Lower leg skin (tissue), 4 donors: ENCODE data around the gene ABCG2. TPM values are rescaled to one million over a fixed set of nuclear protein-coding genes. Genes with fewer than 3 reads are reported as not detected.

Source experiments
- DNase-seq, 2 donors: peaks; one replicate each; pipeline ENCODE4 v3.0.0-alpha.2; 2019; ENCODE audit warnings: low spot score in 2 of 2
- H3K4me3 ChIP-seq: fragments of 200-600 bp; sonication (generic); 2 replicates; pipeline ENCODE4 v1.5.1; 2017; ENCODE audit warnings: mild to moderate bottlenecking, low read depth; ENCODE audit not compliant: poor library complexity, severe bottlenecking
- CTCF ChIP-seq, 3 donors: fragments of 450-650 bp; IDR thresholded peaks; one replicate each; pipeline ENCODE4 v1.5.1; 2016; ENCODE audit warnings: antibody characterized with exemption in 3 of 3, mild to moderate bottlenecking in 3 of 3, moderate library complexity in 2 of 3
- POLR2A ChIP-seq, 2 donors: fragments of 450-650 bp; IDR thresholded peaks; one replicate each; pipeline ENCODE4 v1.6.1; 2016 to 2017; ENCODE audit warnings: antibody characterized with exemption in 2 of 2, mild to moderate bottlenecking in 1 of 2, moderate library complexity in 1 of 2
- WGBS, 2 donors: methylation state at CpG; one replicate each; pipeline ENCODE4 v1.1.5; 2018; 5-methylcytosine and 5-hydroxymethylcytosine counted together
- intact Hi-C: fragments of 100-400 bp; cut with DNase I; formaldehyde crosslinking; loops from one replicate; pipeline ENCODE4 v1.15.0; 2023; ENCODE audit warnings: low total_unique reads
- total RNA-seq, 4 donors: library from RNA; depleted of rRNA; stranded (reverse); fragments of >200 nt; gene quantifications; one replicate each; pipeline ENCODE4 v1.1.0, GENCODE V29; 2016

The ABCG2 gene
- total RNA-seq, 4 donors from 2014 or later, result 0.38 to 3.6 (median 1.3) TPM

GRCh38 chr4:88137112-88137511 lies 21.3 kb downstream of the ABCG2 start:
- DNase-seq, result no peak
- TF ChIP-seq POLR2A (IDR thresholded peaks at IDR 0.05), result no peak
- TF ChIP-seq CTCF (IDR thresholded peaks at IDR 0.05), result no peak
- 95 to 96% methylated on average over 2 of the region's 2 CpGs for WGBS, 2 donors
- no peak overlapping the region for H3K4me3 ChIP-seq
- intact Hi-C loops, result no loop called here

GRCh38 chr4:88136249-88136648 lies 22.2 kb downstream of the ABCG2 start:
- no peak overlapping the region for H3K4me3 ChIP-seq
- DNase-seq, result no peak
- TF ChIP-seq CTCF (IDR thresholded peaks at IDR 0.05) (no peak), POLR2A (IDR thresholded peaks at IDR 0.05) (no peak)
- intact Hi-C loops, result no loop called here
- 93 to 99% methylated on average over 3 of the region's 3 CpGs for WGBS, 2 donors

GRCh38 chr4:88135356-88135663 lies 23.1 kb downstream of the ABCG2 start:
- H3K4me3 ChIP-seq, result no peak overlapping the region
- WGBS, 2 donors, result 90 to 97% methylated on average over 3 of the region's 3 CpGs
- intact Hi-C loops, result no loop called here
- DNase-seq, result no peak
- TF ChIP-seq POLR2A (IDR thresholded peaks at IDR 0.05), result no peak
- TF ChIP-seq CTCF (IDR thresholded peaks at IDR 0.05), result no peak

- DNase-seq, result no peak
- 90% methylated on average over 3 of the region's 3 CpGs for WGBS, 2 donors
- intact Hi-C loops, result no loop called here
- TF ChIP-seq CTCF (IDR thresholded peaks at IDR 0.05), result no peak
- TF ChIP-seq POLR2A (IDR thresholded peaks at IDR 0.05), result no peak
- H3K4me3 ChIP-seq, result no peak overlapping the region
These were observed 23.7 kb downstream of the ABCG2 start for GRCh38 chr4:88134536-88135355.

GRCh38 chr4:88134111-88134510 lies 24.3 kb downstream of the ABCG2 start:
- DNase-seq, result no peak
- no peak overlapping the region for H3K4me3 ChIP-seq
- TF ChIP-seq POLR2A (IDR thresholded peaks at IDR 0.05) (no peak), CTCF (IDR thresholded peaks at IDR 0.05) (no peak)
- 93 to 100% methylated on average over 1 of the region's 1 CpG for WGBS, 2 donors
- intact Hi-C loops, result no loop called here
